ENCODE data around the gene SPACA6. TPM values are rescaled to one million over a fixed set of nuclear protein-coding genes. Genes with fewer than 3 reads are reported as not detected.

SPACA6 gene
- polyA plus RNA-seq, 3 donors: 0.99 to 5.1 (median 2.4) TPM

GRCh38 chr19:51691074-51691583 is 2.0 kb upstream of the SPACA6 start:
- H3K36me3 ChIP-seq (replicated peaks in 1 of 2; ENCODE audit: control insufficient read depth in 1 of 2, insufficient read depth in 2 of 2, low read length in 2 of 2): no peaks in the 10 kb centered on the region
- TF ChIP-seq CTCF (IDR thresholded peaks at IDR 0.05): no peak
- Mint-ChIP-seq H3K9me3 (peaks cover 0 to 13% (median 4%) of the 10 kb centered on the region in 7 donors), H3K4me1 (peaks cover 31% of the 10 kb centered on the region), H3K4me3 (peak overlapping the region in 1 of 2 donors; percentile 72), H3K36me3 (peaks cover 3 to 12% of the 10 kb centered on the region in 2 donors), H3K27me3 (ENCODE audit: low read depth in 3 of 3) (peaks cover 64 to 87% (median 73%) of the 10 kb centered on the region in 3 donors), H3K27ac (peak overlapping the region in 3 of 7 donors; percentile 21 to 71 (median 36))
- H3K27me3 ChIP-seq (ENCODE audit: control insufficient read depth in 2 of 2, insufficient read depth in 2 of 2, low read length in 2 of 2): peaks cover 25 to 79% of the 10 kb centered on the region in 2 donors
- H3K4me2 ChIP-seq (replicated peaks; ENCODE audit: extremely low read depth, low read length, poor library complexity, severe bottlenecking): peak overlapping the region; percentile 76
- H3K9ac ChIP-seq (ENCODE audit: insufficient read depth, low read length, poor library complexity, severe bottlenecking): no peak overlapping the region
- H3K4me3 ChIP-seq (replicated peaks in 1 of 3; ENCODE audit: low read depth in 2 of 3, low read length in 3 of 3): peak overlapping the region in 1 of 3 experiments; percentile 56
- H3K4me1 ChIP-seq (ENCODE audit: control insufficient read depth in 1 of 2, insufficient read depth in 2 of 2, low read length in 2 of 2): peaks cover 23 to 37% of the 10 kb centered on the region in 2 donors
- no peaks in the 10 kb centered on the region for H3K79me2 ChIP-seq (ENCODE audit: insufficient read depth, low read length)
- H3K27ac ChIP-seq (ENCODE audit: low read depth in 1 of 2, low read length in 2 of 2): no peak overlapping the region
- no peak overlapping the region for H2AFZ ChIP-seq (ENCODE audit: insufficient read depth, low read depth, low read length, poor library complexity, severe bottlenecking)
- no peak for DNase-seq
- H4K20me1 ChIP-seq (ENCODE audit: insufficient read depth, low read length): no peaks in the 10 kb centered on the region
- WGBS (ENCODE audit: insufficient coverage): 29% methylated on average over 5 of the region's 9 CpGs
- H3K9me3 ChIP-seq (replicated peaks in 1 of 2; ENCODE audit: control insufficient read depth in 1 of 2, insufficient read depth in 1 of 2, low read length in 2 of 2): no peaks in the 10 kb centered on the region
- intact Hi-C loops (cut with micrococcal nuclease): loop anchor here in 1 of 2 donors (5.0 kb wide), 1 partner anchor 36 kb away; no protein-coding TSS in a partner anchor

- no peak overlapping the region for H3K27ac ChIP-seq (ENCODE audit: low read depth in 1 of 2, low read length in 2 of 2)
- TF ChIP-seq CTCF (IDR thresholded peaks at IDR 0.05): no peak
- DNase-seq: no peak
- H3K4me3 Mint-ChIP-seq: peak overlapping the region in 1 of 2 donors; percentile 72
- H3K9me3 Mint-ChIP-seq: peaks cover 0 to 15% (median 4%) of the 10 kb centered on the region in 7 donors
- peaks cover 23 to 72% of the 10 kb centered on the region in 2 donors for H3K27me3 ChIP-seq (ENCODE audit: control insufficient read depth in 2 of 2, insufficient read depth in 2 of 2, low read length in 2 of 2)
- H3K4me1 ChIP-seq (ENCODE audit: control insufficient read depth in 1 of 2, insufficient read depth in 2 of 2, low read length in 2 of 2): peaks cover 23 to 37% of the 10 kb centered on the region in 2 donors
- no peaks in the 10 kb centered on the region for H4K20me1 ChIP-seq (ENCODE audit: insufficient read depth, low read length)
- intact Hi-C loops (cut with micrococcal nuclease): loop anchor here in 1 of 2 donors (5.0 kb wide), 1 partner anchor 35 kb away; no protein-coding TSS in a partner anchor
- no peak overlapping the region for H3K4me3 ChIP-seq (replicated peaks in 1 of 3; ENCODE audit: low read depth in 2 of 3, low read length in 3 of 3)
- no peaks in the 10 kb centered on the region for H3K79me2 ChIP-seq (ENCODE audit: insufficient read depth, low read length)
- H3K9ac ChIP-seq (ENCODE audit: insufficient read depth, low read length, poor library complexity, severe bottlenecking): no peak overlapping the region
- H3K36me3 Mint-ChIP-seq: peaks cover 3 to 12% of the 10 kb centered on the region in 2 donors
- no peaks in the 10 kb centered on the region for H3K9me3 ChIP-seq (replicated peaks in 1 of 2; ENCODE audit: control insufficient read depth in 1 of 2, insufficient read depth in 1 of 2, low read length in 2 of 2)
- H3K36me3 ChIP-seq (replicated peaks in 1 of 2; ENCODE audit: control insufficient read depth in 1 of 2, insufficient read depth in 2 of 2, low read length in 2 of 2): no peaks in the 10 kb centered on the region
- peak overlapping the region in 3 of 7 donors; percentile 21 to 42 (median 36) for H3K27ac Mint-ChIP-seq
- H3K4me2 ChIP-seq (replicated peaks; ENCODE audit: extremely low read depth, low read length, poor library complexity, severe bottlenecking): peak overlapping the region; percentile 76
- 70% methylated on average over 8 of the region's 12 CpGs for WGBS (ENCODE audit: insufficient coverage)
- H3K4me1 Mint-ChIP-seq: peaks cover 31% of the 10 kb centered on the region
- peaks cover 64 to 84% (median 73%) of the 10 kb centered on the region in 3 donors for H3K27me3 Mint-ChIP-seq (ENCODE audit: low read depth in 3 of 3)
- no peak overlapping the region for H2AFZ ChIP-seq (ENCODE audit: insufficient read depth, low read depth, low read length, poor library complexity, severe bottlenecking)
Measured at GRCh38 chr19:51691584-51692428, 1.3 kb upstream of the SPACA6 start.
